Right lobe of liver (tissue), 6 donors: ENCODE results near the gene NPAS2. TPM values are rescaled to one million over a fixed set of nuclear protein-coding genes. Genes with fewer than 3 reads are reported as not detected.

Experiments
- ATAC-seq, 4 donors: fragments of 200-7000 bp; cut with Tn5 transposase; one replicate each; pipeline ENCODE4 v1.9.1; 2020; ENCODE audit warnings: mild to moderate bottlenecking in 4 of 4, moderate library complexity in 4 of 4
- DNase-seq, 3 donors: peaks; one replicate each; pipeline ENCODE4 v3.0.0-alpha.2; 2020
- H3K27ac ChIP-seq, 3 donors: fragments of 200-600 bp; one replicate each; pipeline ENCODE4 v1.8.0; 2022
- H3K27me3 ChIP-seq, 2 donors: fragments of 200-600 bp; one replicate each; pipeline ENCODE4 v1.8.0; 2022
- H3K36me3 ChIP-seq, 4 donors: fragments of 200-600 bp; sonication (generic) in 1 of 4; one replicate each; pipeline versions ENCODE4 v1.5.1 to v1.8.0; 2017 to 2022; ENCODE audit warnings: control low read depth in 1 of 4
- H3K4me1 ChIP-seq, 4 donors: fragments of 200-600 bp; sonication (generic) in 1 of 4; one replicate each; pipeline versions ENCODE4 v1.5.1 to v1.8.0; 2017 to 2022; ENCODE audit warnings: control low read depth in 1 of 4
- H3K4me3 ChIP-seq, 3 donors: fragments of 200-600 bp; one replicate each; pipeline ENCODE4 v1.8.0; 2022
- H3K9me3 ChIP-seq, 4 donors: fragments of 200-600 bp; sonication (generic) in 1 of 4; one replicate each; pipeline versions ENCODE4 v1.5.1 to v1.8.0; 2017 to 2022; ENCODE audit warnings: control low read depth in 1 of 4
- CTCF ChIP-seq, 4 donors: fragments of 200-600 bp in 3 of 4; fragments of 450-650 bp in 1 of 4; IDR thresholded peaks; one replicate each; pipeline versions ENCODE4 v1.5.1 to v1.8.0; 2016 to 2022; ENCODE audit warnings: antibody characterized with exemption in 4 of 4, mild to moderate bottlenecking in 2 of 4
- POLR2A ChIP-seq: fragments of 450-650 bp; IDR thresholded peaks from one replicate; pipeline ENCODE4 v1.6.1; 2017; ENCODE audit warnings: antibody characterized with exemption, mild to moderate bottlenecking
- WGBS: methylation state at CpG from one replicate; pipeline ENCODE4 v1.1.6; 2018; ENCODE audit warnings: low coverage, low lambda C conversion rate; ENCODE audit not compliant: insufficient coverage; ENCODE audit errors: missing lambda C conversion rate; 5-methylcytosine and 5-hydroxymethylcytosine counted together
- intact Hi-C, 2 donors: fragments of 100-400 bp; cut with DNase I; formaldehyde crosslinking; loops; one replicate each; pipeline versions ENCODE4 v1.11.2 to v1.14.1; 2022
- total RNA-seq, 6 experiments: library from RNA; depleted of rRNA in 2 of 6; stranded (reverse); fragments of >200 nt in 2 of 6; fragmentation: NEBNext Ultra II Directional in 3 of 6; extraction: Animal tissue kit (Norgen Biotek cat#: 25700) in 3 of 6; gene quantifications; one replicate each; pipeline versions ENCODE4 v1.1.0 to v1.2.4, GENCODE V29; 2016 to 2023
- donor health status: DM: no; HTN: yes; CAD: no.
- donor health status: DM: no; HTN: no; CAD: no.
- donor health status: DM: no; HTN: no; CAD: no.
- donor health status: DM: no; HTN: yes; CAD: no.
- donor health status: DM: no; HTN: yes; CAD: no.

The NPAS2 gene
- total RNA-seq, 6 experiments from 2014 or later: 8.8 to 33.3 (median 24.5) TPM

DNA sequence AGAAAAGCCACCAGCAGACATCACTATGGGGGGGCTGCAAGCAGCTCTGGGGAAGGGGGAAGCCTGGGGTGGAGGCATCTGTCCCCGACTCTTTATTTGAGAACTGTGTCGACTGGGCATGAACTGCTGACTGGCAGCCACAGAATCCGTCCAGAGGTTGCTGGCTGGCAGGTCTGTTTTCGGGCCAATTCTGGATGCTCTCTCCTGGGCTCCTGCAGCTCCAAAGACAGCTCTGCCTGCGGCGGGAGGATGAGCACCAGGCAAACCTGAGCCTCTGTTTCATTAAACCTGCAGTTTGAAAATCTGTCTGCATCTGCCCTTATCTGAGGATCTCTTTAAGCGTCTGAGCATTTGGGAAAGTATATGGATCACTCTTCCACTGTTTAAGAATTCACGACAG is 147.8 kb downstream of the NPAS2 start:
- H3K4me1 ChIP-seq: no peaks in the 10 kb centered on the region
- TF ChIP-seq POLR2A: no peak
- no peak for TF ChIP-seq CTCF (IDR thresholded peaks at IDR 0.05)
- H3K27ac ChIP-seq: no peak overlapping the region
- H3K27me3 ChIP-seq: no peaks in the 10 kb centered on the region
- H3K4me3 ChIP-seq: no peak overlapping the region
- 76% methylated on average over 5 of the region's 8 CpGs for WGBS
- intact Hi-C loops: no loop called here
- H3K36me3 ChIP-seq: peaks cover 0 to 15% (median 0%) of the 10 kb centered on the region in 4 donors
- H3K9me3 ChIP-seq: no peaks in the 10 kb centered on the region
- ATAC-seq: peak in 2 of 4 donors; percentile 22
- DNase-seq: no peak

- Histone ChIP-seq H3K4me3 (no peak overlapping the region), H3K27ac (no peak overlapping the region), H3K27me3 (no peaks in the 10 kb centered on the region), H3K36me3 (peaks cover 0 to 18% (median 0%) of the 10 kb centered on the region in 4 donors), H3K4me1 (no peaks in the 10 kb centered on the region), H3K9me3 (no peaks in the 10 kb centered on the region)
- TF ChIP-seq CTCF (IDR thresholded peaks at IDR 0.05): no peak
- TF ChIP-seq POLR2A: no peak
- ATAC-seq (peak in 3 of 4 donors; percentile 40 to 54 (median 40)), DNase-seq (no peak)
- WGBS: 88% methylated on average over 19 of the region's 28 CpGs
- intact Hi-C loops: no loop called here
Measured at GRCh38 chr2:100968146-100969145, 148.5 kb downstream of the NPAS2 start.

GRCh38 chr2:100969998-100970397 is 150.1 kb downstream of the NPAS2 start:
- no peak overlapping the region for H3K4me3 ChIP-seq
- ATAC-seq (no peak), DNase-seq (no peak)
- intact Hi-C loops: no loop called here
- no peaks in the 10 kb centered on the region for H3K27me3 ChIP-seq
- 100% methylated on average over 1 of the region's 7 CpGs for WGBS
- H3K27ac ChIP-seq: no peak overlapping the region
- no peaks in the 10 kb centered on the region for H3K4me1 ChIP-seq
- TF ChIP-seq POLR2A (no peak), CTCF (IDR thresholded peaks at IDR 0.05) (no peak)
- H3K36me3 ChIP-seq: peaks cover 0 to 26% (median 0%) of the 10 kb centered on the region in 4 donors
- no peaks in the 10 kb centered on the region for H3K9me3 ChIP-seq

DNA sequence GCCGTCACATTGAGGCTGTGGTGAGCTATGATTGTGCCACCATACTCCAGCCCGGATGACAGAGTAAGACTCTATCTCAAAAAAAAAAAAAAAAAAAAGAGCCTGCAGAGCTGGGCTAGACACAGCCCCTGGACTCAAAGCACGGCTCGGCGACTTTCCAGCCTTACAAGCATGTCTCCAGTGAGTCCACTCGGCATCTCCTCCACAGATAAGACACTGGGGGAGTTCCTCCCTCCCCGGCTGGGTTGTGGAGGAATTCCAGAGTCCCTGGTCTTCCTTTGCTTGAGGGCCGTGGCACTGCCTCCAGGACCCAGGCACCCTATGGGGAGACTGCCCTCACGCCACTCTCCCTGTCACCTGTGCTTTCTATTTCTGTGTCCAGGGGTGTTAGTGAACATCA is 151.3 kb downstream of the NPAS2 start:
- Histone ChIP-seq H3K4me3 (no peak overlapping the region), H3K4me1 (no peaks in the 10 kb centered on the region), H3K27ac (no peak overlapping the region), H3K36me3 (peaks cover 0 to 34% (median 2%) of the 10 kb centered on the region in 4 donors), H3K9me3 (no peaks in the 10 kb centered on the region), H3K27me3 (no peaks in the 10 kb centered on the region)
- ATAC-seq: no peak
- TF ChIP-seq CTCF (IDR thresholded peaks at IDR 0.05) (no peak), POLR2A (no peak)
- DNase-seq: no peak
- intact Hi-C loops: no loop called here
- 87% methylated on average over 5 of the region's 9 CpGs for WGBS
